ENCODE data around the gene HCK.

HCK gene

DNA sequence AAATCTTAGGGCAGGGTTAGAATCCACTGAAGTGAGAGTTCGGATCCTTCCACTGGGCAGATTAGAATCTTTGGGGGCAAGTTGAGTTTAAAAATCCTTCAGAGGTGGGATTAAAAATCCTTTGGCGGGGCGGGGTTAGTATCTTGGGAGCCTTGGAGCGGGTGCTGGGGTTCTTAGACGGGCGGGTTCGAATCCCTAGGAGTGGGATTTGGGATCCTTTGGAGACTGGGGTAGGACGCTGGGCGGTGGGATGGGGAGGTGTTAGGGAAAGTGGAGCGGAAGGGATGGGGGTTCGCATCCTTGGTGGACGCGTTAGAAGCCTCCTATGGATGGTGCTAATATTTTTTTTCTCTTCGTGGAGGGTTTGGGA, 337 bp upstream of the HCK start:
- Histone ChIP-seq H3K27ac (ENCODE audit: low read length) (no peak overlapping the region), H3K9me3 (ENCODE audit: insufficient read depth, low read depth, low read length) (no peaks in the 10 kb centered on the region), H3K9ac (ENCODE audit: low read depth, low read length) (peak overlapping the region; percentile 15; the same call in 1 of the 2 replicates), H3K36me3 (ENCODE audit: insufficient read depth, low read depth, low read length) (no peaks in the 10 kb centered on the region), H3K4me3 (ENCODE audit: low read length) (peak overlapping the region; percentile 65), H3K4me1 (ENCODE audit: insufficient read depth, low read length) (no peaks in the 10 kb centered on the region; the same call in 1 of the 2 replicates), H3K27me3 (ENCODE audit: insufficient read depth, low read length) (peaks cover 64% of the 10 kb centered on the region)

- Histone ChIP-seq H3K27me3 (ENCODE audit: insufficient read depth, low read length) (peaks cover 64% of the 10 kb centered on the region), H3K9ac (ENCODE audit: low read depth, low read length) (no peak overlapping the region), H3K4me1 (ENCODE audit: insufficient read depth, low read length) (no peaks in the 10 kb centered on the region; the same call in 1 of the 2 replicates), H3K27ac (ENCODE audit: low read length) (no peak overlapping the region), H3K9me3 (ENCODE audit: insufficient read depth, low read depth, low read length) (no peaks in the 10 kb centered on the region), H3K4me3 (ENCODE audit: low read length) (peak overlapping the region; percentile 65; the same call in 1 of the 2 replicates), H3K36me3 (ENCODE audit: insufficient read depth, low read depth, low read length) (no peaks in the 10 kb centered on the region)
Measured at GRCh38 chr20:32052778-32053362, 828 bp downstream of the HCK start.

DNA sequence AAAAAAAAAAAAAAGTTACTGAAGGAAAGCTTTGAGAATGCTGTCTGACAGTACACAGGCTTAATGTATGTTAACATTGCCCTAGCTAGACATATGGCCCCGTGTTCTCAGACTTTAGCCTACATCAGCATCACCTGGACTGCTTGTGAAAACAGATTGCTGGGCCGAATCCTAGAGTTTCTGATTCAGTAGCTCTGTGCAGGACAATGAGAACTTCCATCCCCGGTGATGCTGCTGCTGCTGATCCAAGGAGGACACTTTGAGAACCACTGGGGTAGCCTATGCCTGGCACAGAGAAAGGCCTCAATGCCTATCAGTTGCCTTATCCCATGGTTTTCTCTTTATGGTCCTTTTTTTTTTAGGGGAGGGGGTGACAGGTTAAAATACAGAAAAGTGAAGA, 1.6 kb downstream of the HCK start:
- H3K4me1 ChIP-seq (ENCODE audit: insufficient read depth, low read length) = no peaks in the 10 kb centered on the region; the same call in 1 of the 2 replicates
- no peak overlapping the region for H3K9ac ChIP-seq (ENCODE audit: low read depth, low read length)
- H3K27ac ChIP-seq (ENCODE audit: low read length) = no peak overlapping the region
- H3K36me3 ChIP-seq (ENCODE audit: insufficient read depth, low read depth, low read length) = no peaks in the 10 kb centered on the region
- peaks cover 60% of the 10 kb centered on the region for H3K27me3 ChIP-seq (ENCODE audit: insufficient read depth, low read length)
- H3K4me3 ChIP-seq (ENCODE audit: low read length) = no peak overlapping the region
- no peaks in the 10 kb centered on the region for H3K9me3 ChIP-seq (ENCODE audit: insufficient read depth, low read depth, low read length)

DNA sequence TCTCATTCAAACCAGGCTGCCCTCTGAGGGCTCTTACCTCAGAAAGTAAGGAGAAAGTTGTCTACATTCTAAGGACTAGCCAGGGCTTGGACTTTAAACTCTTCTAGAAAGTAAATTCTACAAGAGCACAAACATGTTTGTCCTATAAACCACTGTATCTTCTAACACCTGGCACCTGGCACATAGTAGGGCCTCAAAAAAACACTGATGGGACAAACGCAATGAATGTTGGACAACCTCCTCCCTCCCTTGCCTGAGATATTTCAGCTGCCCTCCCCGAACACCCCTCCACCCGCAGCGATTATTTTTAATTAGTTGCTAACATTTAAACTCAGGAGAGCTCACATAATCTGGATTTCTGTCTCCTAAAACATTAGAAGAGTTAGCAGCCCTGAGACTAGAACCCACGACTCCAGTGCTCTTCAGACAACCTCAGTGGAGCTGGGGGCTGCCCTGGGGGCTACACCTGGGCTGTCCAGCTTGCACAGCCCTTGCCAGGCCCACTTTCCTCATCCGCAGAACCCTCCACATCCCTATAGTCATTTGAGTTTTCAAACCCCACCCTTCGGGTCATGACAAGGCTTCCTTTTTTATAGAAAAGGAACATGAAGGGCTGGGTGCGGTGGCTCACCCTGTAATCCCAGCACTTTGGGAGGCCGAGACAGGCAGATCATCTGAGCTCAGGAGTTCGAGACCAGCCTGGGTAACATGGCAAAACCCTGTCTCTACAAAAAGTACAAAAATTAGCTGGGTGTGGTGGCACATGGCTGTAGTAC, 4.9 kb downstream of the HCK start:
- Histone ChIP-seq H3K4me1 (ENCODE audit: insufficient read depth, low read length) (no peaks in the 10 kb centered on the region), H3K36me3 (ENCODE audit: insufficient read depth, low read depth, low read length) (no peaks in the 10 kb centered on the region), H3K27ac (ENCODE audit: low read length) (no peak overlapping the region), H3K4me3 (ENCODE audit: low read length) (no peak overlapping the region), H3K27me3 (ENCODE audit: insufficient read depth, low read length) (peaks cover 28% of the 10 kb centered on the region), H3K9me3 (ENCODE audit: insufficient read depth, low read depth, low read length) (no peaks in the 10 kb centered on the region), H3K9ac (ENCODE audit: low read depth, low read length) (no peak overlapping the region)

- Histone ChIP-seq H3K4me1 (ENCODE audit: insufficient read depth, low read length) (no peaks in the 10 kb centered on the region), H3K4me3 (ENCODE audit: low read length) (no peak overlapping the region), H3K36me3 (ENCODE audit: insufficient read depth, low read depth, low read length) (no peaks in the 10 kb centered on the region), H3K9ac (ENCODE audit: low read depth, low read length) (no peak overlapping the region), H3K27me3 (ENCODE audit: insufficient read depth, low read length) (peaks cover 19% of the 10 kb centered on the region), H3K9me3 (ENCODE audit: insufficient read depth, low read depth, low read length) (no peaks in the 10 kb centered on the region), H3K27ac (ENCODE audit: low read length) (no peak overlapping the region)
Measured at GRCh38 chr20:32057656-32058184, 5.7 kb downstream of the HCK start.

DNA sequence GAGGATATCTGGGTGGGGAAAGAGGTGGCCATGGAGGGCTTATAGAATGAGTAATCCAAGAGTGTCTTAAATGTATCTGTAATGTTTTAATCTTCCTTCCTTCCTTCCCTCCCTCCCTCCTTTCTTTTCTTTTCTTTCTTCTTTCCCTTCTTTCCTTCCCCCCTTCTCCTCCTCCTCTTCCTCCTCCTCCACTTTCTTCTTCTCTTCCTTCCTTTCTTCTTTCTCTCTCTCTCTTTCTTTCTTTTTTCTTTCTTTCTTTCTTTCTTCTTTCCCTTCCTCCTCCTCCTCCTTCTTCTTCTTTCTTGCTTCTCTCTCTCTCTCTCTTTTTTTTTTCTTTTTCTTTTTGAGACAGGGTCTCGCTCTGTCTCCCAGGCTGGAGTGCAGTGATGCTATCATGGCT, 7.1 kb downstream of the HCK start:
- H3K27me3 ChIP-seq (ENCODE audit: insufficient read depth, low read length) = peaks cover 5% of the 10 kb centered on the region
- no peak overlapping the region for H3K27ac ChIP-seq (ENCODE audit: low read length)
- no peak overlapping the region for H3K4me3 ChIP-seq (ENCODE audit: low read length)
- H3K36me3 ChIP-seq (ENCODE audit: insufficient read depth, low read depth, low read length) = no peaks in the 10 kb centered on the region
- H3K4me1 ChIP-seq (ENCODE audit: insufficient read depth, low read length) = no peaks in the 10 kb centered on the region
- H3K9ac ChIP-seq (ENCODE audit: low read depth, low read length) = no peak overlapping the region
- H3K9me3 ChIP-seq (ENCODE audit: insufficient read depth, low read depth, low read length) = no peaks in the 10 kb centered on the region

DNA sequence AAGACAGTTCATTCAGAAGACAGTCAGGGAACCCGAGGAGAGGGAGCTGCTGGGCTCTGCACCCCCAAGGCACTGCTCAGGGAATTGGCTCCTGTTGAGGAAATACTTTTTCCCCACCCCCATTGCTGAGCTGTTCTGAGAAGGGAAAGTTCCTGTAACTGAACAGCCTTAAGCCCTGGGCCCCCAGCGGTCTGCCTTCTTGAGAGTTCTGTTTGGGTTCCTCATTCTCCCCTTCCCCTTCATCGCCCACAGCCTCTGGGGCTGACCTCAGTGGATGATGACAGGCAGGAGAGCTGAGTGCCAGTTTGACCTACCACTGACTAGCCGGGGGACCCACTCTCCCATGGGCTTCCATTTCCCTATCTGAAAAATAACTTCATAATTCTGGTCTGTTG, 10.7 kb downstream of the HCK start:
- no peak overlapping the region for H3K9ac ChIP-seq (ENCODE audit: low read depth, low read length)
- H3K9me3 ChIP-seq (ENCODE audit: insufficient read depth, low read depth, low read length) = no peaks in the 10 kb centered on the region
- H3K4me3 ChIP-seq (ENCODE audit: low read length) = no peak overlapping the region
- no peaks in the 10 kb centered on the region; the same call in 1 of the 2 replicates for H3K27me3 ChIP-seq (ENCODE audit: insufficient read depth, low read length)
- no peaks in the 10 kb centered on the region for H3K36me3 ChIP-seq (ENCODE audit: insufficient read depth, low read depth, low read length)
- no peak overlapping the region for H3K27ac ChIP-seq (ENCODE audit: low read length)
- 0 out of 2 replicates have a peak, but pooled peaks cover 4% of the 10 kb centered on the region for H3K4me1 ChIP-seq (ENCODE audit: insufficient read depth, low read length)

DNA sequence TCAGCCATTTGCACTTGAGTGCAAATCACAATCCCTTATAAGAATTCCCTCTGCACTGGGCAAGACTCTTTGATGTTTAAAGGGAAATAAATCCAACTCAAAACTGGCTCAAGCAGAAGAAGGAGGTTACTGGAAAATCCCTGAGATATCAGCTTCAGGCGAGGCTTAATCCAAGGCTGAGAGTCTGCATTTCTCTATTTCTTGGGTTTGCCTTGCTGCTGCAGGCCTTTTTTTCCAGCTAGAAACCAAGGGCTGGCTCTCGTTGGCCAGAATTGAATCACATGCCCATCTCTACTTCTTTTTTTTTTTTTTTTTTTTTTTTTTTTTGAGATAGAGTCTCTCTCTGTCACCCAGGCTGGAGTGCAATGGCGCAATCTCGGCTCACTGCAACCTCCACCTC, 11.7 kb downstream of the HCK start:
- H3K4me3 ChIP-seq (ENCODE audit: low read length) = no peak overlapping the region
- no peaks in the 10 kb centered on the region for H3K9me3 ChIP-seq (ENCODE audit: insufficient read depth, low read depth, low read length)
- H3K9ac ChIP-seq (ENCODE audit: low read depth, low read length) = no peak overlapping the region
- no peaks in the 10 kb centered on the region; the same call in 1 of the 2 replicates for H3K27me3 ChIP-seq (ENCODE audit: insufficient read depth, low read length)
- H3K36me3 ChIP-seq (ENCODE audit: insufficient read depth, low read depth, low read length) = no peaks in the 10 kb centered on the region
- no peak overlapping the region for H3K27ac ChIP-seq (ENCODE audit: low read length)
- 0 out of 2 replicates have a peak, but pooled peaks cover 4% of the 10 kb centered on the region for H3K4me1 ChIP-seq (ENCODE audit: insufficient read depth, low read length)

GRCh38 chr20:32064667-32065066, 12.6 kb downstream of the HCK start:
- Histone ChIP-seq H3K4me3 (ENCODE audit: low read length) (no peak overlapping the region), H3K36me3 (ENCODE audit: insufficient read depth, low read depth, low read length) (no peaks in the 10 kb centered on the region), H3K27ac (ENCODE audit: low read length) (no peak overlapping the region), H3K9me3 (ENCODE audit: insufficient read depth, low read depth, low read length) (no peaks in the 10 kb centered on the region), H3K4me1 (ENCODE audit: insufficient read depth, low read length) (0 out of 2 replicates have a peak, but pooled peaks cover 4% of the 10 kb centered on the region), H3K9ac (ENCODE audit: low read depth, low read length) (no peak overlapping the region), H3K27me3 (ENCODE audit: insufficient read depth, low read length) (no peaks in the 10 kb centered on the region)

DNA sequence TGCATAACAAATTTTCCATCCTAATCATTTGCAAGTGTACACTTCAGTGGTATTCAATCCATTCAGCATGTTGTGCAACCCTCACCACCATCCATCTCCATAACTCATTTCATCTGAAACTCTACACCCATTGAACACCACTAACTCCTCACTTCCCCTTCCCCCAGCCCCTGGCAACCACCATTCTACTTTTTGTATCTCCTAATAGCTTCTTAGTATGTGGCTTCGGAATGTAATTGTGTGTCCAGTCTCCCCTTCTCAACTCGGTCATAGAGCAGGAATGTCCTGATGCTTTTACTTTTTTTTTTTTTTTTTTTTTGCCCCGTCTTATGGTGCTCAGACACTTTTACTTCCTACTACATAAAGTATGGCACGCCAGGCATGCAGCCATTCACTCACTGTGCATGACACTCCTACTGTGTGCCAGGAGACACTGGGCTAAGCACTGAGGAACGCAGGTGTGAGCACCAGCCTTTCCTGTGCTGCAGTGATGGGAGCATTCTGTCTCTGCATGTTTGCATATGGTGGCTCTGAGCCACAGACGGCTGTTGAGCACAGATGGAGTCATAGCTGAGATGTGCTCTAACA, 15.3 kb downstream of the HCK start:
- 0 out of 2 replicates have a peak, but pooled peaks cover 4% of the 10 kb centered on the region for H3K4me1 ChIP-seq (ENCODE audit: insufficient read depth, low read length)
- no peak overlapping the region for H3K9ac ChIP-seq (ENCODE audit: low read depth, low read length)
- no peak overlapping the region for H3K4me3 ChIP-seq (ENCODE audit: low read length)
- no peak overlapping the region for H3K27ac ChIP-seq (ENCODE audit: low read length)
- no peaks in the 10 kb centered on the region for H3K36me3 ChIP-seq (ENCODE audit: insufficient read depth, low read depth, low read length)
- H3K9me3 ChIP-seq (ENCODE audit: insufficient read depth, low read depth, low read length) = no peaks in the 10 kb centered on the region
- H3K27me3 ChIP-seq (ENCODE audit: insufficient read depth, low read length) = no peaks in the 10 kb centered on the region

DNA sequence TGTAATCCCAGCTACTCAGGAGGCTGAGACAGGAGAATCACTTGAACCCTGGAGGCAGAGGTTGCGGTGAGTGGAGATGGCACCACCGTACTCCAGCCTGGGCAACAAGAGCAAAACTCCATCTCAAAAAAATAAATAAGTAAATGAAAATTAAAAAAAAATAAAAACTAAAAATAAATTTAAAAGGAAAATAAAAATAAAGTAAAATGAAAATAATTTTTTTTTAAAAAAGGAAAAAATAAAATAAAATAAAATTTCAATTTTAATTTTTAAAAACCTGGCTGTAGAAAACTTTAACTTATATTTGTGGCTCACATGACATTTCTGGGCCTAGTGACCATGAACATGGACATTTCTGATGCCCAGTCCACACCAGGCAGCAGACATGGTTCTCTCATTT, 16.1 kb downstream of the HCK start:
- Histone ChIP-seq H3K27me3 (ENCODE audit: insufficient read depth, low read length) (no peaks in the 10 kb centered on the region), H3K4me3 (ENCODE audit: low read length) (no peak overlapping the region), H3K9me3 (ENCODE audit: insufficient read depth, low read depth, low read length) (no peaks in the 10 kb centered on the region), H3K27ac (ENCODE audit: low read length) (no peak overlapping the region), H3K9ac (ENCODE audit: low read depth, low read length) (no peak overlapping the region), H3K4me1 (ENCODE audit: insufficient read depth, low read length) (0 out of 2 replicates have a peak, but pooled peaks cover 4% of the 10 kb centered on the region), H3K36me3 (ENCODE audit: insufficient read depth, low read depth, low read length) (no peaks in the 10 kb centered on the region)
